ENCODE results near the gene CROCC2. TPM values are rescaled to one million over a fixed set of nuclear protein-coding genes. Genes with fewer than 3 reads are reported as not detected.

CROCC2 gene
- total RNA-seq, 1 experiment from 2014 or later = not detected

GRCh38 chr2:240903191-240904060 lies 2.7 kb upstream of the CROCC2 start:
- no peaks in the 10 kb centered on the region for H4K20me1 ChIP-seq (ENCODE audit: insufficient read depth)
- H2AFZ ChIP-seq (ENCODE audit: low read depth, low read length, poor library complexity, severe bottlenecking) = no peak overlapping the region
- H3K79me2 ChIP-seq (ENCODE audit: insufficient read depth, low read length) = no peaks in the 10 kb centered on the region
- RAD21 ChIA-PET (ENCODE audit: low non-redundant PET in 1 of 2, low total read pairs in 2 of 2, uncharacterized antibody in 2 of 2, unreplicated experiment in 2 of 2) = no interaction called here
- H3K36me3 ChIP-seq (ENCODE audit: control insufficient read depth in 1 of 2, insufficient read depth in 2 of 2, low read length in 2 of 2) = no peaks in the 10 kb centered on the region
- no peak overlapping the region for H3K4me2 ChIP-seq (ENCODE audit: low read length)
- intact Hi-C loops (cut with micrococcal nuclease) = no loop called here
- CTCF ChIA-PET = no interaction called here
- H3K27ac ChIP-seq (ENCODE audit: low read depth, low read length) = no peak overlapping the region
- POLR2A ChIA-PET = no interaction called here
- TF ChIP-seq POLR2AphosphoS5 (IDR thresholded peaks at IDR 0.05; ENCODE audit: low read depth, low read length) = no peak
- no peak for TF ChIP-seq ZNF274 (IDR thresholded peaks at IDR 0.05; ENCODE audit: low read depth, low read length)
- TF ChIP-seq ZFX (IDR thresholded peaks at IDR 0.05) = no peak
- TF ChIP-seq EGR1 (IDR thresholded peaks at IDR 0.05; ENCODE audit: low read depth) = no peak
- no peak for TF ChIP-seq RAD21 (IDR thresholded peaks at IDR 0.05; ENCODE audit: low read depth)
- TF ChIP-seq JUND (IDR thresholded peaks at IDR 0.05) = no peak
- no peak for TF ChIP-seq SP1 (IDR thresholded peaks at IDR 0.05; ENCODE audit: low read depth)
- TF ChIP-seq CBX3 (IDR thresholded peaks at IDR 0.05; ENCODE audit: low read depth) = no peak
- H3K4me1 ChIP-seq (ENCODE audit: control insufficient read depth in 1 of 2, insufficient read depth in 2 of 2, low read length in 2 of 2) = peaks cover 0 to 4% of the 10 kb centered on the region in 2 experiments; a peak in 1 of 4 replicates
- peaks cover 11% of the 10 kb centered on the region; the same call in 1 of the 2 replicates for H3K27me3 ChIP-seq (ENCODE audit: insufficient read depth, low read length)
- no peak overlapping the region for H3K4me3 ChIP-seq (replicated peaks in 1 of 2; ENCODE audit: low read depth in 1 of 2, low read length in 2 of 2)
- H3K9ac ChIP-seq (ENCODE audit: low read length) = no peak overlapping the region
- no peak for DNase-seq (ENCODE audit: low read depth, low spot score)
- no peak for ATAC-seq
- no TSS peak for BruUV-seq (replicated peaks)
- no peaks in the 10 kb centered on the region for H3K9me3 ChIP-seq (ENCODE audit: control insufficient read depth in 1 of 2, insufficient read depth in 1 of 2, low read depth in 1 of 2, low read length in 2 of 2)
- no peaks in the 10 kb centered on the region for H3K9me2 ChIP-seq (ENCODE audit: insufficient read depth)

GRCh38 chr2:240904216-240905175 lies 1.6 kb upstream of the CROCC2 start:
- ChIA-PET RAD21 (ENCODE audit: low non-redundant PET in 1 of 2, low total read pairs in 2 of 2, uncharacterized antibody in 2 of 2, unreplicated experiment in 2 of 2) (no interaction called here), POLR2A (no interaction called here), CTCF (no interaction called here)
- no peak for DNase-seq (ENCODE audit: low read depth, low spot score)
- no peak for TF ChIP-seq POLR2AphosphoS5 (IDR thresholded peaks at IDR 0.05; ENCODE audit: low read depth, low read length)
- no peak for TF ChIP-seq CTCF (IDR thresholded peaks at IDR 0.05 in 2 of 3, conservative IDR thresholded peaks at IDR 0.05 in 1 of 3; ENCODE audit: borderline replicate concordance in 1 of 3, insufficient read depth in 1 of 3, low read depth in 2 of 3, low read length in 2 of 3)
- TF ChIP-seq FOSL1 (IDR thresholded peaks at IDR 0.05; ENCODE audit: low read depth) = no peak
- no peak for TF ChIP-seq ZNF274 (IDR thresholded peaks at IDR 0.05; ENCODE audit: low read depth, low read length)
- TF ChIP-seq ELF1 (IDR thresholded peaks at IDR 0.05; ENCODE audit: borderline replicate concordance, low read depth) = no peak
- TF ChIP-seq RAD21 (IDR thresholded peaks at IDR 0.05; ENCODE audit: low read depth) = no peak
- no peak for TF ChIP-seq SP1 (IDR thresholded peaks at IDR 0.05; ENCODE audit: low read depth)
- no peak for TF ChIP-seq ZBTB33 (IDR thresholded peaks at IDR 0.05; ENCODE audit: extremely low read depth, insufficient replicate concordance, low read length)
- TF ChIP-seq EGR1 (IDR thresholded peaks at IDR 0.05; ENCODE audit: low read depth) = no peak
- TF ChIP-seq EZH2 (IDR thresholded peaks at IDR 0.05) = no peak
- no peak for TF ChIP-seq SRF (IDR thresholded peaks at IDR 0.05; ENCODE audit: low read depth)
- H3K27me3 ChIP-seq (ENCODE audit: insufficient read depth, low read length) = peaks cover 11% of the 10 kb centered on the region; the same call in 1 of the 2 replicates
- H2AFZ ChIP-seq (ENCODE audit: low read depth, low read length, poor library complexity, severe bottlenecking) = no peak overlapping the region
- no peaks in the 10 kb centered on the region for H3K4me1 ChIP-seq (ENCODE audit: control insufficient read depth in 1 of 2, insufficient read depth in 2 of 2, low read length in 2 of 2)
- H3K9me2 ChIP-seq (ENCODE audit: insufficient read depth) = no peaks in the 10 kb centered on the region
- intact Hi-C loops (cut with micrococcal nuclease) = no loop called here
- H3K36me3 ChIP-seq (ENCODE audit: control insufficient read depth in 1 of 2, insufficient read depth in 2 of 2, low read length in 2 of 2) = no peaks in the 10 kb centered on the region
- H3K79me2 ChIP-seq (ENCODE audit: insufficient read depth, low read length) = no peaks in the 10 kb centered on the region
- no peak for ATAC-seq
- no peak overlapping the region for H3K9ac ChIP-seq (ENCODE audit: low read length)
- H3K4me2 ChIP-seq (ENCODE audit: low read length) = no peak overlapping the region
- H3K9me3 ChIP-seq (ENCODE audit: control insufficient read depth in 1 of 2, insufficient read depth in 1 of 2, low read depth in 1 of 2, low read length in 2 of 2) = no peaks in the 10 kb centered on the region
- BruUV-seq (replicated peaks) = no TSS peak
- H4K20me1 ChIP-seq (ENCODE audit: insufficient read depth) = no peaks in the 10 kb centered on the region
- no peak overlapping the region for H3K4me3 ChIP-seq (replicated peaks in 1 of 2; ENCODE audit: low read depth in 1 of 2, low read length in 2 of 2)
- H3K27ac ChIP-seq (ENCODE audit: low read depth, low read length) = no peak overlapping the region
